ENCODE results near the gene TPMT. TPM values are rescaled to one million over a fixed set of nuclear protein-coding genes. Genes with fewer than 3 reads are reported as not detected.
A peak's percentile ranks its signal among the peaks of the same experiment; 100 is the strongest.
"Not testable (repeated sequence)": the region's sequence is repeated elsewhere in the genome, so short reads cannot be mapped to it uniquely, and the experiment has no call there.

Gene TPMT
- polyA plus RNA-seq, 2 of the 4 experiments (the other 2 are of a cell fraction) = 11.2 to 16.5 TPM

DNA sequence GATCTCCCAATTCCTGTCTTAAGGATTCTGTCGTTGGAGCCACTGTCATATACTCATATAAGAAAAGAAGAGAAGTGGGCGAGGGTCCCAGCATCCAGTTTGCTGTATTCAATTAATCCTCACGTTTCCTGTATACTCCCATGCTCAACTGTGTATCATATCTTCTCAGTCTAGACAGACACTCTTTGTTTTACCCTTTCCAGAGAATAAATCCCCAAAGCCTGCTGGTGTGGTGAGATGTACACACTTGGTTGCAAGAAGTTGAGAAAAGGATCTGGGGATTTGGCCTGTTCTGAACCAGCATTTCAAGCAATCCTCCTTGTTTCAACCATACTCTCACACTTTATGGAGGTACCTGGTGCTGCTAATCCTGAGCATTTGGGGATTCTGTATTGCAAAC is 3.1 kb downstream of the TPMT start:
- TF ChIP-seq HOXB13 (CRISPR knock-in tag; IDR thresholded peaks at IDR 0.05; ENCODE audit: low read depth) = no peak
- no peak for TF ChIP-seq POLR2AphosphoS2 (conservative IDR thresholded peaks at IDR 0.05; ENCODE audit: low read length)
- no peak for TF ChIP-seq RNF2 (IDR thresholded peaks at IDR 0.05; ENCODE audit: borderline replicate concordance, low read depth)
- no peak for TF ChIP-seq TP53 (CRISPR knock-in tag; IDR thresholded peaks at IDR 0.05)
- no peak for TF ChIP-seq PHF8 (IDR thresholded peaks at IDR 0.05; ENCODE audit: borderline replicate concordance, low read depth)
- TF ChIP-seq EP300 (IDR thresholded peaks at IDR 0.05) = no peak
- TF ChIP-seq CBX8 (IDR thresholded peaks at IDR 0.05) = no peak
- TF ChIP-seq MAFK (IDR thresholded peaks at IDR 0.05; ENCODE audit: partially characterized antibody) = no peak
- TF ChIP-seq RFX5 (IDR thresholded peaks at IDR 0.05) = no peak
- TF ChIP-seq JUN (IDR thresholded peaks at IDR 0.05) = no peak
- no peak for TF ChIP-seq RAD21 (conservative IDR thresholded peaks at IDR 0.05 in 1 of 2, IDR thresholded peaks at IDR 0.05 in 1 of 2)
- no peak for TF ChIP-seq ESRRA (IDR thresholded peaks at IDR 0.05; ENCODE audit: borderline replicate concordance, low read length)
- TF ChIP-seq CBX2 (IDR thresholded peaks at IDR 0.05; ENCODE audit: borderline replicate concordance, low read depth) = no peak
- ATAC-seq (no peak), DNase-seq (ENCODE audit: low read depth in 1 of 2, low spot score in 1 of 2) (no peak), FAIRE-seq (no peak)
- Histone ChIP-seq H3K4me3 (no peak overlapping the region), H3K9me3 (no peaks in the 10 kb centered on the region), H3K27ac (no peak overlapping the region), H3K4me1 (peaks cover 35% of the 10 kb centered on the region), H3K4me2 (no peak overlapping the region)
- 76% methylated on average over 3 of the region's 3 CpGs for WGBS (ENCODE audit: missing lambda C conversion rate)
- POLR2A ChIA-PET = no interaction called here
- CTCF ChIA-PET = interaction anchor here (0.6 to 2.9 kb wide), 2 partner anchors 29 to 49 kb away, joined by 3 to 7 read pairs; partner anchors contain the start of gene NHLRC1

DNA sequence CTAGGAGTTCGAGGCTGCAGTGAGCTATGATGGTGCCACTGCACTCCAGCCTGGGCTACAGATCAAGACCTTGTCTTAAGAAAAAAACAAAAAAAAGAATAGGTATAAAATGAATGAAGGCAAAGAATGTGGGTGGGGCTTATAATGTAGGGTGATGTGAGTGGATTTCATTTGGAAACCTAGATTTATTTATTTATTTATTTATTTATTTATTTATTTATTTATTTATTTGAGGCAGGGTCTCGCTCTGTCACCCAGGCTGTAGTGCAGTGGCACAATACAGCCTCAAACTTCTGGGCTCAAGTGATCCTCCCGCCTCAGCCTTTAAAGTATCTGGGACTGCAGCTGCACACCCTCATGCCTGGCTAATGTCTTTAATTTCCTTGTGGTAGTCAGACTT is 3.5 kb downstream of the TPMT start:
- peaks cover 33% of the 10 kb centered on the region for H3K4me1 ChIP-seq
- WGBS (ENCODE audit: missing lambda C conversion rate) = 91% methylated on average over 3 of the region's 3 CpGs
- peak; percentile 71 for TF ChIP-seq ZC3H11A (IDR thresholded peaks at IDR 0.05)
- H3K27ac ChIP-seq; DNase-seq (ENCODE audit: low read depth in 1 of 2, low spot score in 1 of 2); H3K4me2 ChIP-seq; H3K9me3 ChIP-seq; ATAC-seq; H3K4me3 ChIP-seq; POLR2A ChIA-PET; FAIRE-seq: not testable (repeated sequence)
- CTCF ChIA-PET = interaction anchor here (2.9 kb wide), 1 partner anchor 29 kb away, joined by 7 read pairs; the partner anchor contains the start of gene NHLRC1

GRCh38 chr6:18148304-18149025 is 6.4 kb downstream of the TPMT start:
- WGBS (ENCODE audit: missing lambda C conversion rate) = 87% methylated on average over 5 of the region's 5 CpGs
- POLR2A ChIA-PET = no interaction called here
- ATAC-seq = peak; percentile 39 to 43; a peak in 1 of 6 replicates

DNA sequence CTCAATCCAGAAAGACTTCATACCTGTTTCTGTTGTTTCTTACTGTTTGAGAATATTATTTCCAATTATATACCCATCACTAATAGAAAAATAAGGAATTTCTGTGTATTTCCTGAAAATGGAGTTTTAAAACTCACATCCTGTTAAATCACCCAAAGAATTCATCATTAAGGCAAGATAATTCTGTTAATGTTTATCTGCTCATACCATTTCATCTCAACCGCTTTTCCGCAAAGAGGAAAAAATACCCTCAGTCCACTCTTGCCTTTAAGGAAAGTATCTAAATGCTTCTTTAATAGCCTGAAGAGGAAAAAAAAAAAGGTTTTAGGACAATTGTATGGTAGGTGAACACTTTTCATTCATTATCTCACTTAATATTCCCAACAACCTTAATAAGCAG is 7.3 kb downstream of the TPMT start:
- ChIA-PET POLR2A (no interaction called here), CTCF (no interaction called here)
- Histone ChIP-seq H3K4me2 (peak overlapping the region; percentile 39), H3K4me3 (no peak overlapping the region), H3K27ac (no peak overlapping the region), H3K4me1 (peaks cover 18% of the 10 kb centered on the region; the same call in 2 of the 3 replicates), H3K9me3 (no peaks in the 10 kb centered on the region)
- ATAC-seq (no peak), FAIRE-seq (no peak), DNase-seq (ENCODE audit: low read depth in 1 of 2, low spot score in 1 of 2) (no peak)
- 92% methylated on average over 2 of the region's 2 CpGs for WGBS (ENCODE audit: missing lambda C conversion rate)
- no peak for TF ChIP-seq CHD4 (IDR thresholded peaks at IDR 0.05; ENCODE audit: borderline replicate concordance)
- no peak for TF ChIP-seq NPAS2 (CRISPR knock-in tag; IDR thresholded peaks at IDR 0.05; ENCODE audit: borderline replicate concordance)
- no peak for TF ChIP-seq PHF8 (IDR thresholded peaks at IDR 0.05; ENCODE audit: borderline replicate concordance, low read depth)
- TF ChIP-seq RFX5 (IDR thresholded peaks at IDR 0.05) = no peak
- no peak for TF ChIP-seq FOSL2 (IDR thresholded peaks at IDR 0.05)
- no peak for TF ChIP-seq FOSL2 (CRISPR knock-in tag; IDR thresholded peaks at IDR 0.05)
- TF ChIP-seq ESRRA (IDR thresholded peaks at IDR 0.05; ENCODE audit: borderline replicate concordance, low read length) = no peak
- TF ChIP-seq RARB (CRISPR knock-in tag; IDR thresholded peaks at IDR 0.05) = no peak
- TF ChIP-seq HMGXB4 (CRISPR knock-in tag; IDR thresholded peaks at IDR 0.05; ENCODE audit: borderline replicate concordance) = no peak

More at GRCh38 chr6:18148304-18149025, 6.4 kb downstream of the TPMT start:
- no peak overlapping the region for H3K4me3 ChIP-seq
- CTCF ChIA-PET = no interaction called here
- H3K9me3 ChIP-seq = no peaks in the 10 kb centered on the region
- peak in 1 of 2 experiments; percentile 62 for DNase-seq (ENCODE audit: low read depth in 1 of 2, low spot score in 1 of 2)
- no peak for FAIRE-seq
- peaks cover 23% of the 10 kb centered on the region for H3K4me1 ChIP-seq
- no peak for TF ChIP-seq FOSL2 (IDR thresholded peaks at IDR 0.05)
- TF ChIP-seq FOSL2 (CRISPR knock-in tag; IDR thresholded peaks at IDR 0.05) = peak; percentile 20; the same call in 1 of the 2 replicates
- TF ChIP-seq RAD21 (conservative IDR thresholded peaks at IDR 0.05 in 1 of 2, IDR thresholded peaks at IDR 0.05 in 1 of 2) = no peak
- TF ChIP-seq E2F6 (IDR thresholded peaks at IDR 0.05; ENCODE audit: borderline replicate concordance, low read depth) = no peak
- TF ChIP-seq CEBPB (IDR thresholded peaks at IDR 0.05) = peak in 1 of 2 experiments; percentile 29; a peak in 1 of 4 replicates
- no peak for TF ChIP-seq MAZ (IDR thresholded peaks at IDR 0.05; ENCODE audit: borderline replicate concordance, low read depth, low read length)
- H3K27ac ChIP-seq = no peak overlapping the region
- H3K4me2 ChIP-seq = peak overlapping the region; percentile 39; the same call in 2 of the 3 replicates

Measured in A549 (cell line).